GM10266 (cell line): Measurements from ENCODE around the gene TMUB1.

Source experiments
- DNase-seq: peaks from one replicate; pipeline ENCODE4 v3.0.0; 2012; ENCODE audit errors: extremely low spot score
- CTCF ChIP-seq: IDR thresholded peaks from 2 replicates; pipeline ENCODE4 v1.5.1; 2012; ENCODE audit warnings: mild to moderate bottlenecking, low read depth; ENCODE audit not compliant: control insufficient read depth, insufficient read depth; ENCODE audit errors: missing control alignments

Gene TMUB1

GRCh38 chr7:151075978-151076426 lies 7.3 kb downstream of the TMUB1 start:
- TF ChIP-seq CTCF = no peak
- DNase-seq = no peak

- no peak for TF ChIP-seq CTCF
- no peak for DNase-seq
These were observed 7.7 kb downstream of the TMUB1 start for GRCh38 chr7:151075662-151075971.

- no peak for TF ChIP-seq CTCF
- DNase-seq = no peak
These were observed 8.3 kb downstream of the TMUB1 start for GRCh38 chr7:151074817-151075661.

GRCh38 chr7:151073990-151074389 lies 9.3 kb downstream of the TMUB1 start:
- TF ChIP-seq CTCF = no peak
- no peak for DNase-seq

- TF ChIP-seq CTCF = no peak
- DNase-seq = no peak
These were observed 12.0 kb downstream of the TMUB1 start for GRCh38 chr7:151071032-151071866.

GRCh38 chr7:151070574-151070960 lies 12.7 kb downstream of the TMUB1 start:
- no peak for DNase-seq
- no peak for TF ChIP-seq CTCF
